Esophagus muscularis mucosa (tissue), 4 donors: ENCODE results near the gene VWA5B1.

ENCODE experiments used
- EP300 ChIP-seq: sonication (generic); formaldehyde crosslinking; IDR thresholded peaks from one replicate; pipeline ENCODE4 v1.6.1; 2017; ENCODE audit warnings: antibody characterized with exemption
- POLR2A ChIP-seq: fragments of 450-650 bp; IDR thresholded peaks from one replicate; pipeline ENCODE4 v1.6.1; 2017; ENCODE audit warnings: antibody characterized with exemption, moderate library complexity, mild to moderate bottlenecking, low read depth
- POLR2AphosphoS5 ChIP-seq, 2 donors: sonication (generic); formaldehyde crosslinking; IDR thresholded peaks; one replicate each; pipeline ENCODE4 v1.6.1; 2017; ENCODE audit warnings: antibody characterized with exemption in 2 of 2
- TF ChIP-seq, protein P1 (sequence below), 3 experiments: fragments of 200-600 bp in 2 of 3; fragments of 450-650 bp in 1 of 3; sonication (generic) in 2 of 3; IDR thresholded peaks; one replicate each; pipeline ENCODE4 v1.5.1; 2017 to 2019; ENCODE audit warnings: antibody characterized with exemption in 3 of 3, mild to moderate bottlenecking in 2 of 3, moderate library complexity in 1 of 3

DNA sequence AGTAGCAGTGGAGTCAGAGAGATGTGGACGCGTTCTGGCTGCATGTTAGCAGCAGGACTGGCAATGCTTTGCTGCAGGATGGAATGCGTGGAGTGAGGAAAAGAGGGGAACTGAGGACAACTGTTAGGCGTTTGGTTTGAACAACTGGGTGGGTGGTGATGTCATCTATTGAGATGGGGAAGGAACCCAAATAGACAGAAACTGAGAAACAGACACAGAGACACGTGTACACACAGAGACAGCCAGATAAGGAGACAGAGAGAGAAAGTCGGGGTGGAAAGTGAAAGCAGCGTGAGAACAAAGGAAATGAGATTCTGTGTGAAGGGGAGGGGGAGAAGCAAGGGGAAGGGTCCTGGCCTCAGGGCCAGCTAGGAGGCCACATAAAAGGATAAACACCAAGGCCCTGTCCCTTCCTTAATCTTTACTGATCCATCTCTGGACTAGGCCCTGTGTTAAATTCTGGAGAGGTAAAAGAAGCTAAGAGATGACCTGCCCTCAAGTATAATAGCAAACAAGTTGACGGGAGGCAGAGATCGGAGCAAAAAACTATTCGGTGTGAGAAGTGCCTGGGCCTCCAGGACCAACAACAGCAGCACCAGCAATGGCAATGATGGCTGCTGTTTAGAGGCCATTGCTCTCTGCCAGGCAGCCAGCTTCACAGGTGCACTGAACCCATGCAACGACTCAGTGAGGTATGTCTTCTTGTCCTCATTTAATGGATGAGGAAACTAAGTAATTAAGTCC, 31.6 kb downstream of the VWA5B1 start:
- TF ChIP-seq, protein P1, sequence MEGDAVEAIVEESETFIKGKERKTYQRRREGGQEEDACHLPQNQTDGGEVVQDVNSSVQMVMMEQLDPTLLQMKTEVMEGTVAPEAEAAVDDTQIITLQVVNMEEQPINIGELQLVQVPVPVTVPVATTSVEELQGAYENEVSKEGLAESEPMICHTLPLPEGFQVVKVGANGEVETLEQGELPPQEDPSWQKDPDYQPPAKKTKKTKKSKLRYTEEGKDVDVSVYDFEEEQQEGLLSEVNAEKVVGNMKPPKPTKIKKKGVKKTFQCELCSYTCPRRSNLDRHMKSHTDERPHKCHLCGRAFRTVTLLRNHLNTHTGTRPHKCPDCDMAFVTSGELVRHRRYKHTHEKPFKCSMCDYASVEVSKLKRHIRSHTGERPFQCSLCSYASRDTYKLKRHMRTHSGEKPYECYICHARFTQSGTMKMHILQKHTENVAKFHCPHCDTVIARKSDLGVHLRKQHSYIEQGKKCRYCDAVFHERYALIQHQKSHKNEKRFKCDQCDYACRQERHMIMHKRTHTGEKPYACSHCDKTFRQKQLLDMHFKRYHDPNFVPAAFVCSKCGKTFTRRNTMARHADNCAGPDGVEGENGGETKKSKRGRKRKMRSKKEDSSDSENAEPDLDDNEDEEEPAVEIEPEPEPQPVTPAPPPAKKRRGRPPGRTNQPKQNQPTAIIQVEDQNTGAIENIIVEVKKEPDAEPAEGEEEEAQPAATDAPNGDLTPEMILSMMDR (IDR thresholded peaks at IDR 0.05) = no peak
- TF ChIP-seq POLR2A = no peak
- TF ChIP-seq EP300 = no peak
- TF ChIP-seq POLR2AphosphoS5 (IDR thresholded peaks at IDR 0.05) = no peak
